GM12801 (cell line): ENCODE measurements around the gene MEF2A.

Experiments used
- CTCF ChIP-seq: IDR thresholded peaks from one replicate; pipeline ENCODE4 v1.5.1; 2011; ENCODE audit warnings: control low read depth; ENCODE audit not compliant: insufficient read length; ENCODE audit errors: extremely low read depth

The MEF2A gene

DNA sequence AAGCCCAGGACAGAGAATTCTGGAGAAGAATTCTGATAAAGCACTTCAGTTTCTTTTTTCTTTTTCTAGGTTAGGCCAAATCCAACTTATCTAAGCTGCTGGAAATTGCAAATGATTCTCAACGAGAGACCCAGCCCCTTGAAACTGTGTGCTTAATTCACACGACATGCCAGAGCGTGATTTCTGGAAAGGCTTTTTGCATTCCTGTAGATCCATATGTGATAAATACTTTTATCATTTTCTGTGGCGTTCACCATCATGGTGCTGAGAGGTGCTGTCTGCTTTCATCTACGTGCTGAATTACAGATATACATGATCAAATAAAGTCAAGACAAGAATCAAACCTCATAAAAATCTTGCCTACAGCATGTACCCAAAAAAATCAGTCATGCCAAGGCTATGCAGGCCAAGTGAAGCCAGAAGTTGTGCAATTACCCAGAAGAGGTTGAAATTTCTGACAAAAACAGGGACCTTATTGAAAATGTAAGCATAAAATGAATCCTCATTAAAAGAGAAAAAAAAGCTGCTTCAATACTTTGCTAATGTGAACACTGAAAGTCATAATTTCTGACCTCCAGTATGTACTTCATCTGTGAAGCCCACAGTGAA is 10.8 kb upstream of the MEF2A start:
- TF ChIP-seq CTCF, result no peak

DNA sequence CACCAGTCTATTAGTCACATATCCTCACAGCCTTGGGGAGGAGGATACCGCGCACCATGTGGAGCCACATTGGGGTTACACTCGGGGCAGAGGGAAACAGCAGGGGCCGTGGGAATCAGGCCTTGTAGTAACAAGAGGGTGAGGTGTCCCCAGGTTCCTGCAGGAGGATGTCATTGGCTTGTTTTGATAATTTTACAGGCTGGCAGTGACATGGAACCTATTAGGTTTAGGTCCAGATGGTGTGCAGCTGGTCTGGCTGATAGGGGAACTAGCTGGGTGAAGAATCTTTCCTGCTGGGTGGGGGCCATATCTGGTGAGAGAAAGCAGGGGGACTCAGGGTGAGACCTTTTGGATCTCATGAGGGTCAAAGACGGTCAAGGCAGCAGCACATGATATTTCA is 9.8 kb upstream of the MEF2A start:
- TF ChIP-seq CTCF, result no peak

GRCh38 chr15:99556578-99556977 is 9.2 kb upstream of the MEF2A start:
- TF ChIP-seq CTCF, result no peak

GRCh38 chr15:99558084-99558483 is 7.7 kb upstream of the MEF2A start:
- no peak for TF ChIP-seq CTCF

DNA sequence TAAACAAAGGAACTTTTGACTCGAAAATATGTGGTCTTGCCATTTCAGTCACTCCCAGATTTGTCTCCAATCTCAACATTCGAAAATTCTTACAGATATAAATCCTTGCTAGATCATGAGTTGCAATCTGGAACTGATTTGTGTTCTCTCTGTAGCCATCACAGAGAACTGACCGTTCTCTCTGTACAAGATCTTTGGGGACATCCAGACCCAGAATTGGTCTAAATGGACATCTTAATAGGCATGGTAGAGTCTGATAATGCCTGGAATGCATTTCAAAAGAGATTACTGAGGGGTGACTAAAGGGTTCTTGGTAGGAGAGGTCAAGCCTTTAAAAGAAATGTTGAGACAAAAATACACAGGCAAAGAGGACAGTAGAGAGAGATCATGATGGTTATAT is 7.2 kb upstream of the MEF2A start:
- no peak for TF ChIP-seq CTCF

DNA sequence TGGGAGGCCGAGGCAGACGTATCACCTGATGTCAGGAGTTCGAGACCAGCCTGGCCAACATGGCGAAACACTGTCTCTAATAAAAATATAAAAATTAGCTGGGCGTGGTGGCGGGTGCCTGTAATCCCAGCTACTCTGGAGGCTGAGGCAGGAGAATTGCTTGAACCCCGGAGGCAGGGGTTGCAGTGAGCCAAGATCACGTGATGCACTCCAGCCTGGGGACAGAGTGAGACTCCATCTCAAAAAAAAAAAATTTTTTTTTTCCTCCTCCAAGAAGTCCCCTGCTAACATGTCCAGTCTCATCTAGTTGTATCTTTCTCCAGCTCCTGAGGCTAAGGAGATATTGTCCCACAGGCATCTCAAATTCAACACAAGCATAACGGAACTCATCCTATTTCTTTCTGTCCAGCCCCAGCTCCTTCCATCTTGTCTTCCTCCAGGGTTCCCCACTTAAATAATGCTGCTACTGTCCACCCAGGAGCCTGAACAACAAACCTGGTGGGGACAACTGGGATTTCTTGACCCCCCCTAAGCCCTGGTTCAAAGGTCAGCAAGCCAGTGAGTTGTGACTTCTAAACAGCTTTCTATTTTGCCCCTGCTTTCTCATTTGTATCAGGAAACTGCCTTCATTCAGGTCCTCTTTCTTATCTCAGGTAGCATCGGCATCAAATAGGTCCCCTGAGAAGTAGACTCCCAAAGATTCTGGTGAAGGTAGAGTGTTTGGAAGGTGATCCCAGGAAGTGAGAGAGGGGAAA is 4.1 kb upstream of the MEF2A start:
- TF ChIP-seq CTCF, result no peak

GRCh38 chr15:99562238-99562637 is 3.5 kb upstream of the MEF2A start:
- no peak for TF ChIP-seq CTCF
